IMR-90 (cell line): Measurements from ENCODE around the gene ARHGAP32. TPM values are rescaled to one million over a fixed set of nuclear protein-coding genes. Genes with fewer than 3 reads are reported as not detected.

Experiments
- ATAC-seq: fragments of 200-7000 bp; cut with Tn5 transposase; 2 replicates; pipeline ENCODE4 v1.9.1; 2020; ENCODE audit warnings: low read depth, mild to moderate bottlenecking, moderate library complexity
- BruUV-seq: library from RNA; stranded (reverse); fragments of 400-500 nt; replicated peaks from 2 replicates; lab custom pipeline; 2021; lab: Mats Ljungman, UMichigan
- CTCF ChIA-PET: fragments of 300-600 bp; formaldehyde crosslinking; extraction: SDS; loops from one replicate; lab custom pipeline; 2021; ENCODE audit warnings: antibody characterized with exemption; lab: Yijun Ruan, JAX
- POLR2A ChIA-PET: fragments of 300-600 bp; sonication (Branson Sonifier 250); formaldehyde crosslinking; loops from one replicate; lab custom pipeline; 2022; ENCODE audit warnings: antibody characterized with exemption; ENCODE audit not compliant: unreplicated experiment; lab: Charles Lee
- DNase-seq: peaks from one replicate; pipeline ENCODE4 v3.0.0; 2013
- H2AFZ ChIP-seq: replicated peaks from 2 replicates; pipeline ENCODE3; 2013; ENCODE audit warnings: low read length, mild to moderate bottlenecking; ENCODE audit not compliant: poor library complexity
- H2AK5ac ChIP-seq: 2 replicates; pipeline ENCODE4 v1.6.1; 2013; ENCODE audit warnings: low read depth, low read length, inconsistent platforms
- H2AK9ac ChIP-seq: replicated peaks from 2 replicates; pipeline ENCODE3; 2013; ENCODE audit warnings: mild to moderate bottlenecking, low read depth, low read length, moderate library complexity; ENCODE audit not compliant: poor library complexity
- H2BK120ac ChIP-seq: 2 replicates; pipeline ENCODE4 v1.6.1; 2013; ENCODE audit warnings: low read depth, low read length, inconsistent platforms
- H2BK15ac ChIP-seq: 3 replicates; pipeline ENCODE4 v1.6.1; 2013; ENCODE audit warnings: low read depth, low read length, inconsistent platforms
- H2BK20ac ChIP-seq: 2 replicates; pipeline ENCODE4 v1.6.1; 2013; ENCODE audit warnings: low read depth, mild to moderate bottlenecking, inconsistent platforms, low read length, moderate library complexity
- H2BK5ac ChIP-seq: 2 replicates; pipeline ENCODE4 v1.6.1; 2013; ENCODE audit warnings: mild to moderate bottlenecking, low read depth, low read length, inconsistent platforms; ENCODE audit not compliant: poor library complexity, severe bottlenecking
- H3K14ac ChIP-seq: replicated peaks from 2 replicates; pipeline ENCODE4 v1.6.1; 2013; ENCODE audit warnings: low read depth, low read length, inconsistent platforms
- H3K18ac ChIP-seq: 2 replicates; pipeline ENCODE4 v1.6.1; 2013; ENCODE audit warnings: low read depth, low read length, control low read depth
- H3K23ac ChIP-seq: 2 replicates; pipeline ENCODE4 v1.6.1; 2013; ENCODE audit warnings: low read depth, low read length, inconsistent platforms
- H3K27ac ChIP-seq: 2 replicates; pipeline ENCODE4 v1.5.1; 2013; ENCODE audit warnings: mild to moderate bottlenecking, control low read depth, low read length; ENCODE audit not compliant: insufficient read depth
- H3K27me3 ChIP-seq: 2 replicates; pipeline ENCODE4 v1.6.1; 2013; ENCODE audit warnings: low read length; ENCODE audit not compliant: control insufficient read depth, insufficient read depth
- H3K36me3 ChIP-seq: 2 replicates; pipeline ENCODE4 v1.6.1; 2013; ENCODE audit warnings: low read length, mixed read lengths; ENCODE audit not compliant: control insufficient read depth, insufficient read depth
- H3K4ac ChIP-seq: 2 replicates; pipeline ENCODE4 v1.6.1; 2013; ENCODE audit warnings: low read depth, low read length, inconsistent platforms
- H3K4me1 ChIP-seq: 2 replicates; pipeline ENCODE4 v1.6.1; 2013; ENCODE audit warnings: low read length, mixed read lengths; ENCODE audit not compliant: control insufficient read depth, insufficient read depth
- H3K4me2 ChIP-seq: 2 replicates; pipeline ENCODE4 v1.6.1; 2013; ENCODE audit warnings: low read depth, mild to moderate bottlenecking, control low read depth, low read length, moderate library complexity
- H3K4me3 ChIP-seq: 2 replicates; pipeline ENCODE4 v1.5.1; 2013; ENCODE audit warnings: low read depth, mild to moderate bottlenecking, control low read depth, low read length, moderate library complexity; ENCODE audit not compliant: insufficient read depth
- H3K56ac ChIP-seq: 2 replicates; pipeline ENCODE4 v1.6.1; 2013; ENCODE audit warnings: low read length, inconsistent platforms; ENCODE audit not compliant: insufficient read depth; ENCODE audit errors: extremely low read depth
- H3K79me1 ChIP-seq, 2 experiments: 2 replicates each; pipeline ENCODE4 v1.6.1; 2013; ENCODE audit warnings: low read length in 2 of 2, inconsistent platforms in 1 of 2, low read depth in 1 of 2
- H3K9ac ChIP-seq: 2 replicates; pipeline ENCODE4 v1.6.1; 2013; ENCODE audit warnings: low read depth, low read length, control low read depth
- H3K9me1 ChIP-seq: 2 replicates; pipeline ENCODE4 v1.6.1; 2013; ENCODE audit warnings: low read length, inconsistent platforms; ENCODE audit not compliant: insufficient read depth
- H3K9me3 ChIP-seq: 2 replicates; pipeline ENCODE4 v1.6.1; 2013; ENCODE audit warnings: low read length; ENCODE audit not compliant: control insufficient read depth, insufficient read depth
- H4K20me1 ChIP-seq: 2 replicates; pipeline ENCODE4 v1.6.1; 2013; ENCODE audit warnings: low read length, inconsistent platforms; ENCODE audit not compliant: insufficient read depth
- H4K5ac ChIP-seq: 2 replicates; pipeline ENCODE4 v1.6.1; 2013; ENCODE audit warnings: mild to moderate bottlenecking, low read depth, low read length, control low read depth
- H4K8ac ChIP-seq, 2 experiments: 2 replicates each; pipeline ENCODE4 v1.6.1; 2013; ENCODE audit warnings: low read depth in 2 of 2, low read length in 2 of 2, control low read depth in 1 of 2, inconsistent platforms in 1 of 2
- H4K91ac ChIP-seq: 2 replicates; pipeline ENCODE4 v1.6.1; 2013; ENCODE audit warnings: low read depth, low read length, inconsistent platforms; ENCODE audit not compliant: insufficient read depth
- BHLHE40 ChIP-seq: fragments of 150-350 bp; IDR thresholded peaks from 2 replicates; pipeline ENCODE4 v1.6.1; 2016; ENCODE audit warnings: mild to moderate bottlenecking, low read depth, low read length
- CEBPB ChIP-seq: IDR thresholded peaks from 2 replicates; pipeline ENCODE4 v1.6.1; 2012; ENCODE audit warnings: low read depth, low read length, improper control_type of control experiment
- CHD1 ChIP-seq: IDR thresholded peaks from 2 replicates; pipeline ENCODE4 v1.6.1; 2012; ENCODE audit warnings: low read depth, low read length, improper control_type of control experiment
- CTCF ChIP-seq: conservative IDR thresholded peaks from 2 replicates; pipeline ENCODE4 v1.5.1; 2012; ENCODE audit warnings: mild to moderate bottlenecking, low read depth, low read length, improper control_type of control experiment
- ELK1 ChIP-seq: fragments of 150-350 bp; IDR thresholded peaks from 2 replicates; pipeline ENCODE4 v1.6.1; 2016; ENCODE audit warnings: low read depth, mild to moderate bottlenecking, low read length, moderate library complexity, borderline replicate concordance
- FOS ChIP-seq: fragments of 150-350 bp; IDR thresholded peaks from 2 replicates; pipeline ENCODE4 v1.6.1; 2016; ENCODE audit warnings: low read depth, low read length
- MAFK ChIP-seq: IDR thresholded peaks from 2 replicates; pipeline ENCODE4 v1.6.1; 2012; ENCODE audit warnings: low read depth, low read length, improper control_type of control experiment
- MAZ ChIP-seq: IDR thresholded peaks from 2 replicates; pipeline ENCODE4 v1.6.1; 2012; ENCODE audit warnings: low read depth, mild to moderate bottlenecking, low read length, improper control_type of control experiment, moderate library complexity, borderline replicate concordance
- MXI1 ChIP-seq: IDR thresholded peaks from 2 replicates; pipeline ENCODE4 v1.6.1; 2012; ENCODE audit warnings: low read depth, mild to moderate bottlenecking, low read length, moderate library complexity, borderline replicate concordance
- NFE2L2 ChIP-seq: fragments of 150-350 bp; IDR thresholded peaks from 2 replicates; pipeline ENCODE4 v1.6.1; 2016; ENCODE audit warnings: low read depth, mild to moderate bottlenecking, low read length
- POLR2A ChIP-seq: IDR thresholded peaks from 2 replicates; pipeline ENCODE4 v1.6.1; 2012; ENCODE audit warnings: mild to moderate bottlenecking, low read depth, low read length
- RAD21 ChIP-seq: IDR thresholded peaks from 2 replicates; pipeline ENCODE4 v1.6.1; 2012; ENCODE audit warnings: low read length, improper control_type of control experiment
- RCOR1 ChIP-seq: IDR thresholded peaks from 2 replicates; pipeline ENCODE4 v1.6.1; 2012; ENCODE audit warnings: mild to moderate bottlenecking, low read length, improper control_type of control experiment; ENCODE audit not compliant: insufficient replicate concordance
- RFX5 ChIP-seq: IDR thresholded peaks from 2 replicates; pipeline ENCODE4 v1.8.0; 2012; ENCODE audit warnings: low read depth, mild to moderate bottlenecking, low read length, moderate library complexity
- SMC3 ChIP-seq: fragments of 150-350 bp; IDR thresholded peaks from 2 replicates; pipeline ENCODE4 v1.6.1; 2016; ENCODE audit warnings: low read depth, mild to moderate bottlenecking, antibody characterized with exemption, low read length, moderate library complexity
- USF2 ChIP-seq: fragments of 150-350 bp; IDR thresholded peaks from 2 replicates; pipeline ENCODE4 v1.6.1; 2017; ENCODE audit warnings: mild to moderate bottlenecking, antibody characterized with exemption, low read length, low read depth
- dilution Hi-C: fragments of 300-500 bp; cut with HindIII; formaldehyde crosslinking; loops from one replicate; pipeline ENCODE4 v1.14.3; 2018; ENCODE audit warnings: low sequenced_read_pairs; ENCODE audit not compliant: unreplicated experiment
- in situ Hi-C: fragments of 300-500 bp; cut with MboI; formaldehyde crosslinking; loops from 3 replicates; pipeline ENCODE4 v1.14.3; 2019; ENCODE audit warnings: low sequenced_read_pairs, inconsistent platforms, mixed read lengths
- intact Hi-C: fragments of 100-400 bp; cut with micrococcal nuclease; formaldehyde crosslinking; loops from 2 replicates; pipeline ENCODE4 v1.10.0; 2022
- polyA plus RNA-seq, 3 experiments: library from polyadenylated mRNA; depleted of rRNA; stranded (reverse); fragments of >200 nt; gene quantifications; 2 replicates each; pipeline ENCODE4 v1.2.3, GENCODE V29; 2012; ENCODE audit warnings: low replicate concordance in 1 of 3
- total RNA-seq: library from RNA; depleted of rRNA; stranded (reverse); fragments of >200 nt; gene quantifications from 2 replicates; pipeline ENCODE4 v1.2.3, GENCODE V29; 2012

The ARHGAP32 gene
- total and polyA plus RNA-seq, 2 of the 4 experiments (the other 2 are of a cell fraction) = 4.1 to 8.4 TPM

- H3K27me3 ChIP-seq = no peaks in the 10 kb centered on the region
- H3K23ac ChIP-seq = no peak overlapping the region
- H3K79me1 ChIP-seq = no peaks in the 10 kb centered on the region
- H4K20me1 ChIP-seq = no peaks in the 10 kb centered on the region
- no peak overlapping the region for H3K56ac ChIP-seq
- TF ChIP-seq RCOR1 (no peak), FOS (no peak), RAD21 (no peak), CTCF (no peak), CEBPB (no peak), MAFK (no peak), CHD1 (no peak), SMC3 (no peak), MAZ (no peak), NFE2L2 (no peak), BHLHE40 (no peak), RFX5 (no peak), ELK1 (no peak), USF2 (no peak), MXI1 (no peak), POLR2A (no peak)
- H2AK9ac ChIP-seq = no peak overlapping the region
- H3K4ac ChIP-seq = no peak overlapping the region
- H3K14ac ChIP-seq = no peak overlapping the region
- DNase-seq = peak; percentile 16
- peak; percentile 54; the same call in 1 of the 2 replicates for ATAC-seq
- no peak overlapping the region for H2BK15ac ChIP-seq
- no peak overlapping the region for H3K4me2 ChIP-seq
- no peak overlapping the region for H2BK120ac ChIP-seq
- no peak overlapping the region for H3K9ac ChIP-seq
- no peak overlapping the region for H4K91ac ChIP-seq
- H3K9me1 ChIP-seq = peaks cover 3% of the 10 kb centered on the region; the same call in 1 of the 2 replicates
- H3K18ac ChIP-seq = no peak overlapping the region
- no peaks in the 10 kb centered on the region for H3K4me1 ChIP-seq
- H4K5ac ChIP-seq = no peak overlapping the region
- in situ Hi-C loops (no loop called here), dilution Hi-C loops (no loop called here), intact Hi-C loops (loop anchor here (10.0 kb wide), 1 partner anchor 106 kb away; no protein-coding TSS in a partner anchor)
- H2AK5ac ChIP-seq = no peak overlapping the region
- no peak overlapping the region for H3K4me3 ChIP-seq
- no peak overlapping the region for H3K27ac ChIP-seq
- H2BK5ac ChIP-seq = no peak overlapping the region
- no peak overlapping the region for H2BK20ac ChIP-seq
- H2AFZ ChIP-seq = no peak overlapping the region
- no peak overlapping the region for H4K8ac ChIP-seq
- ChIA-PET POLR2A (no interaction called here), CTCF (interaction anchor here (1.0 to 1.3 kb wide), 2 partner anchors 10 to 831 kb away, joined by 3 read pairs; no protein-coding TSS in a partner anchor)
- H3K36me3 ChIP-seq = no peaks in the 10 kb centered on the region
- no peaks in the 10 kb centered on the region for H3K9me3 ChIP-seq
- BruUV-seq = no TSS peak
Observed at GRCh38 chr11:128988242-128988970, 203.7 kb downstream of the ARHGAP32 start.
